Raji (cell line): ENCODE measurements around the gene HMCN2.

ENCODE experiments used
- POLR2A ChIP-seq: IDR thresholded peaks from 2 replicates; pipeline ENCODE4 v1.6.1; 2011; ENCODE audit warnings: low read depth, low read length, control low read depth; ENCODE audit not compliant: insufficient read depth

HMCN2 gene

GRCh38 chr9:130290291-130291181, 25.0 kb downstream of the HMCN2 start:
- TF ChIP-seq POLR2A, result no peak

- TF ChIP-seq POLR2A, result no peak
These were observed 25.9 kb downstream of the HMCN2 start for GRCh38 chr9:130291474-130291873.

- no peak for TF ChIP-seq POLR2A
These were observed 26.5 kb downstream of the HMCN2 start for GRCh38 chr9:130292106-130292505.

- no peak for TF ChIP-seq POLR2A
These were observed 29.1 kb downstream of the HMCN2 start for GRCh38 chr9:130294664-130295063.

- no peak for TF ChIP-seq POLR2A
These were observed 29.9 kb downstream of the HMCN2 start for GRCh38 chr9:130295431-130295830.

GRCh38 chr9:130295945-130296782, 30.6 kb downstream of the HMCN2 start:
- no peak for TF ChIP-seq POLR2A

GRCh38 chr9:130296783-130297055, 31.2 kb downstream of the HMCN2 start:
- TF ChIP-seq POLR2A, result no peak

- no peak for TF ChIP-seq POLR2A
These were observed 31.8 kb downstream of the HMCN2 start for GRCh38 chr9:130297371-130297770.

- no peak for TF ChIP-seq POLR2A
These were observed 33.2 kb downstream of the HMCN2 start for GRCh38 chr9:130298662-130299279.

GRCh38 chr9:130299785-130300615, 34.4 kb downstream of the HMCN2 start:
- TF ChIP-seq POLR2A, result no peak

- TF ChIP-seq POLR2A, result no peak
These were observed 35.2 kb downstream of the HMCN2 start for GRCh38 chr9:130300739-130301138.

- no peak for TF ChIP-seq POLR2A
These were observed 36.1 kb downstream of the HMCN2 start for GRCh38 chr9:130301483-130302286.

GRCh38 chr9:130302785-130303612, 37.4 kb downstream of the HMCN2 start:
- TF ChIP-seq POLR2A, result no peak

GRCh38 chr9:130303613-130304055, 38.1 kb downstream of the HMCN2 start:
- no peak for TF ChIP-seq POLR2A

GRCh38 chr9:130304116-130304515, 38.6 kb downstream of the HMCN2 start:
- no peak for TF ChIP-seq POLR2A
